Fibroblast of upper back skin (primary cell): Measurements from ENCODE around the gene FCRL4.
"Not testable (repeated sequence)": the region's sequence is repeated elsewhere in the genome, so short reads cannot be mapped to it uniquely, and the experiment has no call there.

ENCODE experiments used
- DNase-seq: peaks from one replicate; pipeline ENCODE4 v3.0.0-alpha.2; 2013

FCRL4 gene

GRCh38 chr1:157551694-157552693 lies 45.9 kb downstream of the FCRL4 start, which contains the start of gene FCRL5:
FCRL5 (minus strand) TSS chr1:157552515; CDS start chr1:157552362, 153 bp downstream.
- DNase-seq: no peak

GRCh38 chr1:157548081-157548480 lies 49.8 kb downstream of the FCRL4 start:
- not testable (repeated sequence) for DNase-seq

GRCh38 chr1:157542676-157543075 lies 55.2 kb downstream of the FCRL4 start:
- no peak for DNase-seq

GRCh38 chr1:157540852-157541251 lies 57.0 kb downstream of the FCRL4 start:
- peak; percentile 9 for DNase-seq

GRCh38 chr1:157540160-157540748 lies 57.6 kb downstream of the FCRL4 start:
- no peak for DNase-seq

- DNase-seq: no peak
Observed at GRCh38 chr1:157539568-157539967, 58.3 kb downstream of the FCRL4 start.

GRCh38 chr1:157532569-157532968 lies 65.3 kb downstream of the FCRL4 start:
- DNase-seq: no peak

- no peak for DNase-seq
Observed at GRCh38 chr1:157523774-157524493, 74.0 kb downstream of the FCRL4 start.
